Left kidney (tissue), 2 donors: ENCODE measurements around the gene ZC3H10. TPM values are rescaled to one million over a fixed set of nuclear protein-coding genes. Genes with fewer than 3 reads are reported as not detected.

ENCODE experiments used
- DNase-seq: peaks from one replicate; pipeline ENCODE4 v3.0.0-alpha.2; 2013
- polyA plus RNA-seq: library from polyadenylated mRNA; unstranded; fragments of 120-200 nt; gene quantifications from one replicate; pipeline ENCODE4 v1.2.1, GENCODE V29; 2013; ENCODE audit not compliant: insufficient read length

ZC3H10 gene
- polyA plus RNA-seq, 1 donor, result 5.8 TPM

DNA sequence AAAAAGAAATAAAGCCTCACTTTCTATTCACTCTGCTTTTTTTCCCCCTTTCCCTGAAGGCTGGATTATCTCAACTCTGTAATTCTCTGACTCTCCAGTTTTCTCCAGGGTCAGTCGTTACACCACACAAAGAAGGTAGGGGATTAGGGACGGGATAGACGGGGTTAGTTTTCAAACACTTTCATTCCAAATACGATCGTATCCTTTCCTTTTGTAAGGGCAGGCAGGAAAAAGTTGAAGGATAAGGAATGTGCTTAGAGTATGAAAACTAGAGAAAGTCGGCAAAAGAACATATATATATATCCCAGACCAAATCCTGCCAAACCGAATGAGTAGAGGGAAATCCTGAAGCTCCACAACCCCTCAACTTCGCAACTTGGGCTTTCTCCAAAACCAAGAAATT, 9.4 kb downstream of the ZC3H10 start:
- no peak for DNase-seq

- peak; percentile 100 for DNase-seq
Measured at GRCh38 chr12:56127888-56128669, 10.0 kb downstream of the ZC3H10 start, which contains the start of gene ESYT1. Gene ESYT1, plus strand, starts transcription at chr12:56128267. Its CDS starts 53 bp downstream, at chr12:56128320.

- DNase-seq, result no peak
Measured at GRCh38 chr12:56128670-56129205, 10.7 kb downstream of the ZC3H10 start.

- DNase-seq, result no peak
Measured at GRCh38 chr12:56129206-56129941, 11.3 kb downstream of the ZC3H10 start.

DNA sequence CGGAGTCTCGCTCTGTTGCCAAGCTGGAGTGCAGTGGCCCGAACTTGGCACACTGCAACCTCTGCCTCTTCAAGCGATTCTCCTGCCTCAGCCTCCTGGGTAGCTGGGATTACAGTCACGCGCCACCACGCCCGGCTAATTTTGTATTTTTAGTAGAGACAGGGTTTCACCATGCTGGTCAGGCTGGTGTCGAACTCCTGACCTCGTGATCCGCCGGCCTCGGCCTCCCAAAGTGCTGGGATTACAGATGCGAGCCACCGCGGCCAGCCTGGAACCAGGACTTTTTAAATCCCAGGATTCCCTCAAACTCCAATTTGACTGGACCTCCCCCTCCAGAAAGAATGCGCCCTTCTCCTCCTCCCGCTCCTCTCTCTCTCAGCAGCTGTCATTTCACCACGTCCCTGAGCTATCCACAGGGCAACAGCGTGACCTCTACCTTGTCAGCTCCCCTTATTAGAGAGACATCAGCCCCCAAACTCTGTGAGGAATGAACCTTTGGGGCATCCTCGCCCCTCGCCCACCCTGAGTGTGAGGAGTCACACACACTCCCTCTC, 12.0 kb downstream of the ZC3H10 start:
- DNase-seq, result no peak

GRCh38 chr12:56130876-56131275, 12.8 kb downstream of the ZC3H10 start:
- no peak for DNase-seq

DNA sequence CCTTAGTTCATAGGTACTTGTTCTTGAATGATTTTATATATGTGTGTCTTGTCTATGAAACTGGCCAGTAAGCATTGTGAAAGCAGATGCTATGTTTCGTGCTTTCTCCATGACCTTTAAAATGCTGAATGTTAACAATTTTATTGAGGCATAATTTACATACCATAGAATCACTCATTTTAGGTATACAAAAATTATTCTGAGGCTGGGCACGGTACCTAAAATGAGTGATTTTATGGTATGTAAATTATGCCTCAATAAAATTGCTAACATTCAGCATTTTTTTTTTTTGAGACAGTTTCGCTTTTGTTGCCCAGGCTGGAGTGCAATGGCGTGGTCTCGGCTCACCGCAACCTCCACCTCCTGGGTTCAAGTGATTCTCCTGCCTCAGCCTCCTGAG, 16.8 kb downstream of the ZC3H10 start:
- no peak for DNase-seq

GRCh38 chr12:56137853-56138571, 19.9 kb downstream of the ZC3H10 start:
- no peak for DNase-seq

GRCh38 chr12:56141946-56142784, 24.1 kb downstream of the ZC3H10 start:
- no peak for DNase-seq

GRCh38 chr12:56143217-56143616, 25.2 kb downstream of the ZC3H10 start:
- no peak for DNase-seq

DNA sequence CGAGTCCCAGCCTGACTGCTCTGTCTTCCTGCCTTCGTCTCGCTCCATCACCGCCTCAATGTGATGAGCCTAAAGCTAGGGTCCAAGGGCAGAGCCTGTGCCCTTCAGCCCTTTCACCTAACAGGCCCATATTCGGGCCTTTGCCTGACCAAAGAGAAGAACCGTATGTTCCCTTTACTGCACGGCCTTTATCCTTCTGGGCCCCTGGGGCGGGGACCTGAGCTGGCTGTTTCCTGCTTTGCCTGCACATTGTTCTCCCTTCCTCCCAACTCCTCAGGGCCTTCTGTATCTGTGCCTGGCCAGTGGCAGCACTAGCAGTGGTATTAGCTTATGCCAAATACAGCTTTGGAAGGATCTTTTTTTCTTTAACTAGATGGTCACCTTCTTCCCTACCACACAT, 25.8 kb downstream of the ZC3H10 start:
- DNase-seq, result no peak

GRCh38 chr12:56145217-56145616, 27.2 kb downstream of the ZC3H10 start:
- DNase-seq, result no peak

GRCh38 chr12:56146492-56147460, 28.7 kb downstream of the ZC3H10 start:
- no peak for DNase-seq

DNA sequence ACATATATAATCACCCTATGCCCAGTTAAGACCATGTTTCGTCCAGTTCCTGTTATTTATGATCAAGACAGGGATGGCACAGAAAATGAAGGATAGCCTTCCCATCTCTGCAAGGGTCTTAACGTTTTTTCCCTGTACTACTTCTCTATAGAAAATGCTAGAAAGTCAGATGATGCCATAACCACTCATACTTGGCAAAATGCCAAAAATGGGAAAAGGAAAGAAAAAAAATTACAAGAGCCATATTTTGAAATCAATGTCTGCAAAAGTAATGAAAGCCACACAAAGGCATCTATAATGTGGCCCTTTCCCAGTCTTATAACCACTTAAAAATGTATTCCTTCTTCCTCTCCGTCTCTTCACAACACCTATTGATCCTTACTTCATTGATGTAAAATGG, 32.5 kb downstream of the ZC3H10 start:
- DNase-seq, result no peak

GRCh38 chr12:56151672-56152131, 33.6 kb downstream of the ZC3H10 start:
- peak; percentile 49 for DNase-seq

GRCh38 chr12:56152132-56152755, 34.2 kb downstream of the ZC3H10 start, which contains the start of gene MYL6B:
Gene MYL6B, plus strand, starts transcription at chr12:56152587. Its CDS starts 1,332 bp downstream, at chr12:56153919.
- peak; percentile 93 for DNase-seq

- DNase-seq, result no peak
Measured at GRCh38 chr12:56152756-56153677, 35.0 kb downstream of the ZC3H10 start.

DNA sequence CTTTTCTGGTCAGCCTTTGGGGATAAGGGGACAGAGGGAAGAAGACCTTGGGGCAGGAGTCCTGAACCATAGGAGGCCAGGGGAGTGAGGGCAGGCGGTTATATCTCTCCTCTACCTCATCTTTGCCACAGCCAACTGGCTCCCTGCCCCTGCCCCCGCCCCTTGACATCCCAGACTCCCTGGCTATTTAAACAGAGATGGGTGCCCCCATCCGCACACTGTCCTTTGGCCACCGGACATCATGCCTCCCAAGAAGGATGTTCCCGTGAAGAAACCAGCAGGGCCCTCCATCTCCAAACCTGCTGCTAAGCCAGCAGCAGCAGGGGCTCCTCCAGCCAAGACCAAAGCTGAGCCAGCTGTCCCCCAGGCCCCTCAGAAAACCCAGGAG, 35.6 kb downstream of the ZC3H10 start:
- no peak for DNase-seq
